ENCODE measurements around the gene C6orf58. TPM values are rescaled to one million over a fixed set of nuclear protein-coding genes. Genes with fewer than 3 reads are reported as not detected.
"Not testable (repeated sequence)": the region's sequence is repeated elsewhere in the genome, so short reads cannot be mapped to it uniquely, and the experiment has no call there.

The C6orf58 gene
- total RNA-seq, 2 donors from 2014 or later, result not detected

- peak; percentile 74 for ATAC-seq
- peak in 1 of 2 donors; percentile 10 for DNase-seq
Measured at GRCh38 chr6:127586372-127586771, 9.4 kb downstream of the C6orf58 start.

GRCh38 chr6:127587875-127588274 is 10.9 kb downstream of the C6orf58 start:
- DNase-seq (no peak), ATAC-seq (no peak)
- intact Hi-C loops (cut with DNase I, micrococcal nuclease), result no loop called here

More at GRCh38 chr6:127586372-127586771, 9.4 kb downstream of the C6orf58 start:
- intact Hi-C loops (cut with DNase I, micrococcal nuclease), result no loop called here

DNA sequence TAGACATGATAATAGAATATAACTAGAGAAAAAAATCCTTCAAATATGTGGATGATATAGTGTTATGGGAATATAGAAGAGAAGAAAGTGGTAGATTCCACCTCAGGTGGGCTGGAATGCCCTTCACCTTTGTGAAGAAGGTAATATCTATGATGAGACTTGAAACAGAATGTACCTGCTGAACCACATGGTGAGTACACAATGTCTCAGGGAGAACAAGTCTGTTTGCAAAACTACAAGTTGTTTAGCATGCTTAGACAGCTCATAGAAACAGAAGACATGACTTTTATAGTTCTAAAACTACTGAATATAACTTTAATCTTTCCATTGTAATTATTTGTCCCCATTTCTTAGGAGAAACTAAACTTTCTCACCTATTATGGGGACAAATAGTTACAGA is 12.2 kb downstream of the C6orf58 start:
- DNase-seq (no peak), ATAC-seq (no peak)
- intact Hi-C loops (cut with DNase I, micrococcal nuclease), result no loop called here

DNA sequence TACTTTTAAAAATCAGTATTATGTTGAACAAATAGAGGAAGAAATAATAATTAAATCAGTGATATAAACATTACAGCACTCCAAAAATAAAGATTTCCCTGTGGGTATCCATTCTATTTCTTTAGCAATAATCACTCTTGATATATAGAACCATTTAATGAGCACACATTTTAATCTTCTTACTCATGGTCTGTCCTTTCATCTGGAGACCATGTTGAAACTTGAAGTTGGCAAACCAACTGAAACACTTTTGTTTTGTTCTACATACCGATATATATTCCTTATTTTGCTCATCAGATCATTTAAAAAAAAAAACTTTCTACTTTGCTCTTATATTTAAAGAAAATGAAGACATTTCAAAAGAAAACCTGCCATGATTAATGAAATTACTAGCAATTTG is 13.4 kb downstream of the C6orf58 start:
- DNase-seq, result no peak

DNA sequence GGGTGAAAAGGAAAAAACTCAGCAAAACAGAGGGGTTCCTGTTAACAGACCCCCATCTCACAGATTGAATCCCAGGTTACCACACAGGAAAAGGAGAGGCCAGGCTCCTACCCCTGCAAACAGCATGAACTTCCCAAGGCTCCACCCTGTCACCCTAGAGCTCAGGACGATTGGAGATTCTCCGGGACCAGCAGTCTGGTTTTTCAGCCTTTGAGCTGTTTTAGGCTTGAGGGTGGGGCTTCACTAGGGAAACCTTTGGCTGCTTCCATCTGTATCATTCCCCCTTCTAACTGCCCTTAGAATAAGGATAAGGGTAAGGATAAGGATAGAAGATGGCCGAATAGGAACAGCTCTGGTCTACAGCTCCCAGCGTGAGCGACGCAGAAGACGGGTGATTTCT is 16.0 kb downstream of the C6orf58 start:
- no peak for DNase-seq
- intact Hi-C loops (cut with DNase I, micrococcal nuclease), result no loop called here
- no peak for ATAC-seq

More for the DNA sequence above, 13.4 kb downstream of the C6orf58 start:
- intact Hi-C loops (cut with DNase I, micrococcal nuclease), result no loop called here
- ATAC-seq, result no peak

- DNase-seq; ATAC-seq; intact Hi-C loops (cut with DNase I, micrococcal nuclease): not testable (repeated sequence)
Measured at GRCh38 chr6:127593456-127593855, 16.5 kb downstream of the C6orf58 start.

GRCh38 chr6:127606131-127606562 is 29.2 kb downstream of the C6orf58 start:
- intact Hi-C loops (cut with DNase I, micrococcal nuclease), result no loop called here
- peak; percentile 44 for ATAC-seq

GRCh38 chr6:127608554-127609270 is 31.7 kb downstream of the C6orf58 start:
- ATAC-seq, result no peak
- intact Hi-C loops (cut with DNase I, micrococcal nuclease), result no loop called here
- no peak for DNase-seq

More at GRCh38 chr6:127606131-127606562, 29.2 kb downstream of the C6orf58 start:
- DNase-seq, result no peak

GRCh38 chr6:127618729-127619128 is 41.8 kb downstream of the C6orf58 start:
- no peak for ATAC-seq
- intact Hi-C loops (cut with DNase I, micrococcal nuclease), result no loop called here
- no peak for DNase-seq

GRCh38 chr6:127630800-127631199 is 53.8 kb downstream of the C6orf58 start:
- DNase-seq (no peak), ATAC-seq (no peak)
- intact Hi-C loops (cut with DNase I, micrococcal nuclease), result no loop called here

GRCh38 chr6:127634178-127634577 is 57.2 kb downstream of the C6orf58 start:
- DNase-seq (no peak), ATAC-seq (no peak)
- intact Hi-C loops (cut with DNase I, micrococcal nuclease), result no loop called here

- no peak for DNase-seq
- intact Hi-C loops (cut with DNase I, micrococcal nuclease), result no loop called here
- no peak for ATAC-seq
Measured at GRCh38 chr6:127635091-127635490, 58.1 kb downstream of the C6orf58 start.

- DNase-seq (no peak), ATAC-seq (no peak)
- intact Hi-C loops (cut with DNase I, micrococcal nuclease), result no loop called here
Measured at GRCh38 chr6:127637830-127638409, 60.9 kb downstream of the C6orf58 start.

Other genes with a start within 250 kb of the C6orf58 start
- 10 to 100 TPM; 55.3 to 97.9 TPM for gene ECHDC1, start 233.6 kb upstream of the C6orf58 start, total RNA-seq
- gene KIAA0408, start 117.8 kb upstream of the C6orf58 start, total RNA-seq, result 1 to 10 TPM; 1.5 to 6.5 TPM